ENCODE data around the gene SLC35B2.

GRCh38 chr6:44294832-44295791, 37.8 kb upstream of the SLC35B2 start:
- no peak for TF ChIP-seq CTCF (IDR thresholded peaks at IDR 0.05)
- no peak for TF ChIP-seq POLR2A (IDR thresholded peaks at IDR 0.05)
